Uterus (tissue), 4 donors: ENCODE data around the gene RBFOX2. TPM values are rescaled to one million over a fixed set of nuclear protein-coding genes. Genes with fewer than 3 reads are reported as not detected.

Source experiments
- DNase-seq, 2 donors: peaks; one replicate each; pipeline ENCODE4 v3.0.0-alpha.2; 2019 to 2020
- H3K27ac ChIP-seq, 2 donors: fragments of 200-600 bp; sonication (generic); 1 replicate in 1 of 2; 2 replicates in 1 of 2; pipeline ENCODE4 v1.5.1; 2016 to 2018
- H3K27me3 ChIP-seq, 2 donors: fragments of 200-600 bp; sonication (generic); one replicate each; pipeline ENCODE4 v1.5.1; 2018 to 2019; ENCODE audit warnings: control low read depth in 1 of 2
- H3K36me3 ChIP-seq, 2 donors: fragments of 200-600 bp; sonication (generic); one replicate each; pipeline ENCODE4 v1.5.1; 2019; ENCODE audit warnings: control low read depth in 1 of 2
- H3K4me1 ChIP-seq, 2 donors: fragments of 200-600 bp; sonication (generic); one replicate each; pipeline ENCODE4 v1.5.1; 2018 to 2019; ENCODE audit warnings: control low read depth in 1 of 2
- H3K4me3 ChIP-seq, 2 donors: fragments of 200-600 bp; sonication (generic); 1 replicate in 1 of 2; 2 replicates in 1 of 2; pipeline ENCODE4 v1.5.1; 2018 to 2019; ENCODE audit warnings: mild to moderate bottlenecking in 1 of 2
- H3K9me3 ChIP-seq, 2 donors: fragments of 200-600 bp; sonication (generic); one replicate each; pipeline ENCODE4 v1.5.1; 2019; ENCODE audit warnings: control low read depth in 1 of 2
- CTCF ChIP-seq, 4 experiments: fragments of 200-600 bp in 2 of 4; fragments of 450-650 bp in 2 of 4; sonication (generic) in 2 of 4; IDR thresholded peaks; one replicate each; pipeline ENCODE4 v1.5.1; 2016 to 2019; ENCODE audit warnings: antibody characterized with exemption in 4 of 4, mild to moderate bottlenecking in 2 of 4, moderate library complexity in 1 of 4
- POLR2A ChIP-seq, 2 donors: fragments of 450-650 bp; IDR thresholded peaks; one replicate each; pipeline ENCODE4 v1.6.1; 2016; ENCODE audit warnings: antibody characterized with exemption in 2 of 2, mild to moderate bottlenecking in 1 of 2, moderate library complexity in 1 of 2
- intact Hi-C: fragments of 100-400 bp; cut with DNase I; formaldehyde crosslinking; loops from one replicate; pipeline ENCODE4 v1.15.1; 2023; ENCODE audit warnings: low total_unique reads
- total RNA-seq, 4 donors: library from RNA; depleted of rRNA in 3 of 4; stranded (reverse); fragments of >200 nt in 3 of 4; gene quantifications; one replicate each; pipeline versions ENCODE4 v1.1.0 to v1.2.4, GENCODE V29; 2014 to 2023
- donor health status: DM: yes; HTN: yes; CAD: no.

Gene RBFOX2
- total RNA-seq, 4 donors from 2014 or later, result 81.0 to 311 (median 147) TPM

- H3K36me3 ChIP-seq, result no peaks in the 10 kb centered on the region
- DNase-seq, result no peak
- no peak overlapping the region for H3K4me3 ChIP-seq
- no peaks in the 10 kb centered on the region for H3K27me3 ChIP-seq
- no peaks in the 10 kb centered on the region for H3K4me1 ChIP-seq
- no peak for TF ChIP-seq POLR2A (IDR thresholded peaks at IDR 0.05)
- no peak for TF ChIP-seq CTCF (IDR thresholded peaks at IDR 0.05)
- intact Hi-C loops, result no loop called here
- H3K9me3 ChIP-seq, result no peaks in the 10 kb centered on the region
- H3K27ac ChIP-seq, result no peak overlapping the region
These were observed 10.5 kb upstream of the RBFOX2 start for GRCh38 chr22:36039125-36039524.

GRCh38 chr22:36037102-36037758, 8.6 kb upstream of the RBFOX2 start:
- Histone ChIP-seq H3K27me3 (no peaks in the 10 kb centered on the region), H3K27ac (peak overlapping the region; percentile 68 to 79), H3K4me1 (no peaks in the 10 kb centered on the region), H3K9me3 (no peaks in the 10 kb centered on the region), H3K4me3 (no peak overlapping the region), H3K36me3 (no peaks in the 10 kb centered on the region)
- DNase-seq, result no peak
- intact Hi-C loops, result no loop called here
- TF ChIP-seq CTCF (IDR thresholded peaks at IDR 0.05) (no peak), POLR2A (IDR thresholded peaks at IDR 0.05) (no peak)

GRCh38 chr22:36036167-36036624, 7.6 kb upstream of the RBFOX2 start:
- H3K36me3 ChIP-seq, result no peaks in the 10 kb centered on the region
- no peak for DNase-seq
- TF ChIP-seq POLR2A (IDR thresholded peaks at IDR 0.05) (no peak), CTCF (IDR thresholded peaks at IDR 0.05) (no peak)
- intact Hi-C loops, result no loop called here
- peak overlapping the region; percentile 68 to 79 for H3K27ac ChIP-seq
- no peaks in the 10 kb centered on the region for H3K9me3 ChIP-seq
- no peaks in the 10 kb centered on the region for H3K27me3 ChIP-seq
- H3K4me1 ChIP-seq, result no peaks in the 10 kb centered on the region
- H3K4me3 ChIP-seq, result no peak overlapping the region

- no peaks in the 10 kb centered on the region for H3K9me3 ChIP-seq
- H3K27ac ChIP-seq, result no peak overlapping the region
- DNase-seq, result no peak
- no peaks in the 10 kb centered on the region for H3K27me3 ChIP-seq
- H3K4me1 ChIP-seq, result no peaks in the 10 kb centered on the region
- H3K4me3 ChIP-seq, result no peak overlapping the region
- TF ChIP-seq CTCF (IDR thresholded peaks at IDR 0.05), result no peak
- no peak for TF ChIP-seq POLR2A (IDR thresholded peaks at IDR 0.05)
- no peaks in the 10 kb centered on the region for H3K36me3 ChIP-seq
- intact Hi-C loops, result no loop called here
These were observed 4.0 kb upstream of the RBFOX2 start for GRCh38 chr22:36032611-36033010.

GRCh38 chr22:36029406-36029755, 757 bp upstream of the RBFOX2 start:
- no peaks in the 10 kb centered on the region for H3K9me3 ChIP-seq
- intact Hi-C loops, result no loop called here
- H3K27ac ChIP-seq, result peak overlapping the region; percentile 93 to 96
- H3K4me1 ChIP-seq, result peaks cover 0 to 9% of the 10 kb centered on the region in 2 donors
- no peaks in the 10 kb centered on the region for H3K27me3 ChIP-seq
- TF ChIP-seq POLR2A (IDR thresholded peaks at IDR 0.05) (peak in 1 of 2 donors; percentile 6), CTCF (IDR thresholded peaks at IDR 0.05) (no peak)
- H3K36me3 ChIP-seq, result no peaks in the 10 kb centered on the region
- H3K4me3 ChIP-seq, result peak overlapping the region; percentile 75 to 82
- no peak for DNase-seq
